BJ (cell line): ENCODE data around the gene GOLGA8B. TPM values are rescaled to one million over a fixed set of nuclear protein-coding genes. Genes with fewer than 3 reads are reported as not detected.

Experiments used
- CTCF ChIA-PET: fragments of 350-600 bp; formaldehyde crosslinking; extraction: SDS; loops from one replicate; lab custom pipeline; 2021; ENCODE audit warnings: antibody characterized with exemption, inconsistent platforms; lab: Yijun Ruan, JAX
- POLR2A ChIA-PET: fragments of 300-600 bp; sonication (Branson Sonifier 250); formaldehyde crosslinking; extraction: SDS; loops from one replicate; lab custom pipeline; 2021; ENCODE audit warnings: antibody characterized with exemption; lab: Charles Lee
- DNase-seq: peaks from one replicate; pipeline ENCODE4 v3.0.0-alpha.2; 2011; ENCODE audit warnings: low read depth
- H3K27me3 ChIP-seq: 2 replicates; pipeline ENCODE4 v1.6.0; 2011; ENCODE audit warnings: low read length; ENCODE audit not compliant: control insufficient read depth, insufficient read depth
- H3K36me3 ChIP-seq: 2 replicates; pipeline ENCODE4 v1.5.1; 2011; ENCODE audit warnings: low read length; ENCODE audit not compliant: control insufficient read depth, insufficient read depth
- H3K4me3 ChIP-seq: 2 replicates; pipeline ENCODE4 v1.5.1; 2011; ENCODE audit warnings: low read depth, mild to moderate bottlenecking, control low read depth, low read length
- CTCF ChIP-seq: IDR thresholded peaks from 2 replicates; pipeline ENCODE4 v1.5.1; 2011; ENCODE audit warnings: low read depth, mild to moderate bottlenecking, control low read depth, inconsistent platforms, low read length, moderate library complexity; ENCODE audit not compliant: insufficient read depth
- polyA plus RNA-seq: library from polyadenylated mRNA; depleted of rRNA; stranded (reverse); fragments of >200 nt; gene quantifications from 2 replicates; pipeline ENCODE4 v1.2.3, GENCODE V29; 2011

GOLGA8B gene
- polyA plus RNA-seq, 1 experiment = 30.4 TPM

GRCh38 chr15:34620814-34621213 is 37.4 kb upstream of the GOLGA8B start:
- ChIA-PET POLR2A (no interaction called here), CTCF (interaction anchor here (0.6 to 2.9 kb wide), 5 partner anchors 11 to 458 kb away, joined by 3 to 20 read pairs (median 4); no protein-coding TSS in a partner anchor)
- no peak for TF ChIP-seq CTCF
- H3K4me3 ChIP-seq = no peak overlapping the region
- no peak for DNase-seq
- H3K27me3 ChIP-seq = peaks cover 2% of the 10 kb centered on the region
- H3K36me3 ChIP-seq = no peaks in the 10 kb centered on the region

- TF ChIP-seq CTCF = no peak
- ChIA-PET POLR2A (no interaction called here), CTCF (interaction anchor here (0.8 to 2.9 kb wide), 3 partner anchors 10 to 300 kb away, joined by 3 to 20 read pairs (median 8); no protein-coding TSS in a partner anchor)
- Histone ChIP-seq H3K27me3 (peaks cover 2% of the 10 kb centered on the region), H3K4me3 (no peak overlapping the region), H3K36me3 (no peaks in the 10 kb centered on the region)
- no peak for DNase-seq
Measured at GRCh38 chr15:34620142-34620541, 36.7 kb upstream of the GOLGA8B start.

GRCh38 chr15:34619151-34619550 is 35.7 kb upstream of the GOLGA8B start:
- TF ChIP-seq CTCF = no peak
- peaks cover 2% of the 10 kb centered on the region for H3K27me3 ChIP-seq
- H3K36me3 ChIP-seq = no peaks in the 10 kb centered on the region
- no peak overlapping the region for H3K4me3 ChIP-seq
- ChIA-PET CTCF (interaction anchor here (2.1 kb wide), 1 partner anchor 9 kb away, joined by 8 read pairs; no protein-coding TSS in a partner anchor), POLR2A (no interaction called here)
- DNase-seq = no peak

- CTCF ChIA-PET = interaction anchor here (2.1 kb wide), 1 partner anchor 8 kb away, joined by 8 read pairs; no protein-coding TSS in a partner anchor
- no peak for TF ChIP-seq CTCF
- POLR2A ChIA-PET = no interaction called here
- no peaks in the 10 kb centered on the region for H3K36me3 ChIP-seq
- peaks cover 2% of the 10 kb centered on the region for H3K27me3 ChIP-seq
- DNase-seq = no peak
- H3K4me3 ChIP-seq = no peak overlapping the region
Measured at GRCh38 chr15:34618073-34618472, 34.6 kb upstream of the GOLGA8B start.

- H3K4me3 ChIP-seq = no peak overlapping the region
- peaks cover 4% of the 10 kb centered on the region for H3K27me3 ChIP-seq
- TF ChIP-seq CTCF = peak; percentile 28; the same call in 1 of the 2 replicates
- no peak for DNase-seq
- POLR2A ChIA-PET = no interaction called here
- no peaks in the 10 kb centered on the region for H3K36me3 ChIP-seq
- CTCF ChIA-PET = interaction anchor here (1.1 to 1.2 kb wide), 2 partner anchors 15 to 26 kb away, joined by 3 to 4 read pairs; no protein-coding TSS in a partner anchor
Measured at GRCh38 chr15:34616613-34617012, 33.2 kb upstream of the GOLGA8B start.
